ENCODE measurements around the gene MTA1.

MTA1 gene

GRCh38 chr14:105442125-105442524, 22.5 kb downstream of the MTA1 start:
- no peak for TF ChIP-seq GATA1 (IDR thresholded peaks at IDR 0.05; ENCODE audit: low read depth, low read length)
- no peak for TF ChIP-seq POLR2A (IDR thresholded peaks at IDR 0.05; ENCODE audit: low read length)
- no peak for DNase-seq

DNA sequence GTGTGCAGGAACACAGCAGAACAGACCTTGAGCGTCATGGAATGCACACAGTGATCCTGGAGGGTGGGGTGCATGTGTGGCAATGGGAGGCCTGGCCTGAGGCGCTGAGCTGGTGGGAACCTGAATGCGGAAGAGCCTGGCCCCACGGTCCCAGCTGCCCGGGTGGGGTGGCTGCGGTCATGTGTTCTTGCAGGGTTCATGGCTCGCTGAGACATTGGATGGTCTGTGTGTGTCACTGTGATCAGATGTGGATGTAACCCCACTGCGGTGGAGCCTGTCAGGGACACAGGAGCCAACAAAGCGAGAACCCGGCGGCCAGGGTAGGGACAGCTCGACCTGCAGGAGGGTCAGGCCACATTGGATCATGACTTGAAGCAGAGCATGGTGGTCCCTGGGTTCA, 23.2 kb downstream of the MTA1 start:
- TF ChIP-seq GATA1 (IDR thresholded peaks at IDR 0.05; ENCODE audit: low read depth, low read length) = no peak
- no peak for TF ChIP-seq POLR2A (IDR thresholded peaks at IDR 0.05; ENCODE audit: low read length)
- DNase-seq = no peak

DNA sequence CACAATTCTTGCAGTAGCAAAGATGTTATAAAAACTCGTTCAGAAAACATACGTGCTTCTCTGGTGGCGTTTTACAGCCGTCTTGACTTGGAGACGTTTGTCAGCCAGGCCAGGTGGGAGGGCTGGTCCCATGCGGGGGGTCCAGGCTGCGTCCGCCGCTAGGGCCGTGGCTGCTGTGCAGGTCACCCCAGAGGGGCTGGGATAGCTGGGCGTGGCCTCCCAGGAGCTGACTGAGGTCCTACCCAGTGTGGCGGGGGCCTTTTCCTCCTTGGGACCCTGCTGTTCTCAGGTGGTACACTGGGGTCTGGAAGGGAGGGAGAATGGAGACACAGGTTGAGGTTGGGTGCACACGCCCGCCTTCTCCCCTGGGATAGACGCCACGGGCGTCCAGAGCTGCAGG, 25.2 kb downstream of the MTA1 start:
- DNase-seq = no peak
- TF ChIP-seq GATA1 (IDR thresholded peaks at IDR 0.05; ENCODE audit: low read depth, low read length) (no peak), POLR2A (IDR thresholded peaks at IDR 0.05; ENCODE audit: low read length) (no peak)

DNA sequence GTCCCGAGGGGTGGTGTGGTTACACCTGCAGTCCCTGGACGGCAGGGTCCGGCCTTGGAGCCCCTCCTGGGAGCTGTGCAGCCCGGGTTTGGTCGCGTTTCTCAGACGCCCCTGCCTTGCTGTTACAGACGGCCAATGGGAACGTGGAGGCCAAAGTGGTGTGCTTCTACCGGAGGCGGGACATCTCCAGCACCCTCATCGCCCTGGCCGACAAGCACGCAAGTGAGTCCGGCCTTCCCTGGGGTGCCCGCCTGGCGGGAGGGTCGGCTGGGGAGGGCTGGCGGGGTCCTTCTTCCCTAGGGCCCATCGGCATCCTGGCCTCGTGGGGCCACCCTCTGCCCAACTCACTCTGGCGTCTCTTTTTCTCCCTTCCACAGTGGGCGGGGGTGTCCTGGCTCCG, 25.7 kb downstream of the MTA1 start:
- no peak for DNase-seq
- no peak for TF ChIP-seq POLR2A (IDR thresholded peaks at IDR 0.05; ENCODE audit: low read length)
- no peak for TF ChIP-seq GATA1 (IDR thresholded peaks at IDR 0.05; ENCODE audit: low read depth, low read length)

GRCh38 chr14:105445901-105446845, 26.5 kb downstream of the MTA1 start:
- no peak for DNase-seq
- TF ChIP-seq POLR2A (IDR thresholded peaks at IDR 0.05; ENCODE audit: low read length) (no peak), GATA1 (IDR thresholded peaks at IDR 0.05; ENCODE audit: low read depth, low read length) (no peak)

- TF ChIP-seq POLR2A (IDR thresholded peaks at IDR 0.05; ENCODE audit: low read length) (no peak), GATA1 (IDR thresholded peaks at IDR 0.05; ENCODE audit: low read depth, low read length) (no peak)
- no peak for DNase-seq
Measured at GRCh38 chr14:105446971-105447370, 27.3 kb downstream of the MTA1 start.

DNA sequence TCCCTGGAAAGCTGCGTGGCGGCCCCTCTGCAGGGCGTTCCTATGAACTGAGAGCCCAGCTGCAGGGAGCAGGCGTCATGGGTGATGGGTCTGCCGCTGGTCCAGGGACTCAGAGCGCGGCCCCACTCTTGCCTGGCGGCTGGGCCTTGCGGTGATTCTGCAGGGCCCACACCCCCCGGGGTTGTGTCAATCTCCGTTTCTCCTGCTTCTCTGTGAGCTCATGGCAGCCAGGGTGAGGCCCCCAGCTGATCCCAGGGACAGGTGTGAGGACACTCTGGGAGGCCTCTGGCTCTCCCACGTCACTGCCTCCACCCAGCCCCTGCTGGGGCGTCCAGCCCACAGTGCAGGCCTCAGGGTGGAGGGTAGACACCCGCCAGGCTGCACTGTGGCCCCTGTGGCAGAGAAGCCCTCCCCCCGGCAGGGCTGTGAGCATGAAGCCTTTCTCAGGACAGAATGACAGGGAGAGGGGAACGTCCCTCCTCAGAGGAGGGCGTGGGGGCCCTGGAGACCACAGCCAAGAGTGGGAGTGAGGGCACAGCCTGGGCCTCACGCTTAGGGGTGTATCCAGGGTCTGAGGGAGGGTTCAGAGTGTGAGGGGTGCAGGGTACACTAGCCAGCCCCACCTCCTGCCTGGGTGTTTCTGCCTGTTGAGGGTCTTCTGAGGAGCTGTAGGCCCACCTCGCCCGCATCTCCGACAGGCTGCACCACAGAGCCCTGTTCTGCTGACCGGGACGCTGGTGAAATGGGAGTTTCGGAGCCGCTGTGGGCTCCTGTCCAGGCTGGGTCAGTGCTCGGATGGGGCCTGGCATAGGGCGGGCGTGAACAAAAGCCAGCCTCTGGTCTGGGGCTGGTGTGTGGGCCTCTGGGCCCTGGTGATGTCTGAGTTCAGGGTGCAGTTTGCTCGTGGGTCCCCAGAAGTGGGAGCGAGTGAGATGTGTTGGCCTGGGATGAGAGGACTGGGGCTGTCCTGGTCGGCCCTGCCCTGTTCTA, 28.3 kb downstream of the MTA1 start:
- DNase-seq = no peak
- TF ChIP-seq GATA1 (IDR thresholded peaks at IDR 0.05; ENCODE audit: low read depth, low read length) (no peak), POLR2A (IDR thresholded peaks at IDR 0.05; ENCODE audit: low read length) (no peak)

GRCh38 chr14:105448706-105449111, 29.1 kb downstream of the MTA1 start:
- TF ChIP-seq GATA1 (IDR thresholded peaks at IDR 0.05; ENCODE audit: low read depth, low read length) = no peak
- TF ChIP-seq POLR2A (IDR thresholded peaks at IDR 0.05; ENCODE audit: low read length) = no peak
- peak; percentile 73 to 78 for DNase-seq

DNA sequence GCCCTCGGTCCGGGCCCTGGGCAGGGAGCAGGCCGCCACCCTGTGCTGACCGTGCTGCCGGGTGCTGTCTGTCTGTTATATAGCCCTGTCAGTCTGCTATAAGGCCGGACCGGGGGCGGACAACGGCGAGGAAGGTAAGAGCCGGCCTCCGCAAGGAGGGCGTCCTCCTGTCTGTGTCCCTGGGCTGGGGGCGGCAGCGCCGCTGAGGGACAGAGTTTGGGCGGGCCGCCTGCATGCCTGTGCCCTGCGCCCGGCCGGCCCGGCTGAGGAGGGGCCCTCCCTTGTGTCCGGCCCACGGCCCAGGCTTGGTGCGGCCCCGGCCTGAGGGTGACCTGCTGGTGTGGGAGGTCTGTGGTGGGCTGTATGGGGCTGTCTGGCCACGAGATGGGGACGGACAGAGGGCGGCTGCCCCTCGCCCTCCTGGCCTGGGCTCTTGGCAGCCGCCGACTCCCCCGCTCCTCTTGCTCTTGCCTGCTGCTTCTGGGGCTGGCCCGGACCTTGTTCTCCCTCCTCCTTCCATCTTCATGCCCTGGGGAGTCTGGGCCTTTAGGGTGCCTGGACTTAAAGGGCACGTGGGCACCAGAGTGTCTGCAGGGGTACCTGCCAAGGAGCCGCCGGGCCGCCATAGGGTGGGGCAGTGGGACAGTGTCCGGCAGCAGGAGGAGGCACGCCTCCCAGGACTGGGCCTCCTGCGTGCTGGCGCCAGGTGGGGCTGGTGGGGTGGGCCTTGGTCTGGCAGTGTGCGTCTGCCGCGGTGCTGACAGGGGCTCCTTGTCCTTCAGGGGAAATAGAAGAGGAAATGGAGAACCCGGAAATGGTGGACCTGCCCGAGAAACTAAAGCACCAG, 29.9 kb downstream of the MTA1 start:
- TF ChIP-seq POLR2A (IDR thresholded peaks at IDR 0.05; ENCODE audit: low read length) = no peak
- TF ChIP-seq GATA1 (IDR thresholded peaks at IDR 0.05; ENCODE audit: low read depth, low read length) = no peak
- no peak for DNase-seq

DNA sequence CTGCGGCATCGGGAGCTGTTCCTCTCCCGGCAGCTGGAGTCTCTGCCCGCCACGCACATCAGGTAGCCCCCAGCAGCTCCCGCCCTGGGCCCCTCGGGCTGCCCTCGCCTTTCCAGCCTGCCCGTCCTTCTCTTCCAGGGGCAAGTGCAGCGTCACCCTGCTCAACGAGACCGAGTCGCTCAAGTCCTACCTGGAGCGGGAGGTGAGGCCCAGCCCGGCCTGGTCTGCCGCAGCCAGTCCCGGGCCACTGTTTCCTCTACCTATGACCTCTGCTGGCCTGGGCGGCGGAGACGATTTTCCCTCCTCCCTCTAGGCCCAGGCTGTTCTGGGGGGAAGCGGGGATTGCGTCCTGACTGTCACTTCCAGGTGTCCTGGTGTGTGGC, 30.5 kb downstream of the MTA1 start:
- no peak for DNase-seq
- TF ChIP-seq POLR2A (IDR thresholded peaks at IDR 0.05; ENCODE audit: low read length) = no peak
- TF ChIP-seq GATA1 (IDR thresholded peaks at IDR 0.05; ENCODE audit: low read depth, low read length) = no peak

DNA sequence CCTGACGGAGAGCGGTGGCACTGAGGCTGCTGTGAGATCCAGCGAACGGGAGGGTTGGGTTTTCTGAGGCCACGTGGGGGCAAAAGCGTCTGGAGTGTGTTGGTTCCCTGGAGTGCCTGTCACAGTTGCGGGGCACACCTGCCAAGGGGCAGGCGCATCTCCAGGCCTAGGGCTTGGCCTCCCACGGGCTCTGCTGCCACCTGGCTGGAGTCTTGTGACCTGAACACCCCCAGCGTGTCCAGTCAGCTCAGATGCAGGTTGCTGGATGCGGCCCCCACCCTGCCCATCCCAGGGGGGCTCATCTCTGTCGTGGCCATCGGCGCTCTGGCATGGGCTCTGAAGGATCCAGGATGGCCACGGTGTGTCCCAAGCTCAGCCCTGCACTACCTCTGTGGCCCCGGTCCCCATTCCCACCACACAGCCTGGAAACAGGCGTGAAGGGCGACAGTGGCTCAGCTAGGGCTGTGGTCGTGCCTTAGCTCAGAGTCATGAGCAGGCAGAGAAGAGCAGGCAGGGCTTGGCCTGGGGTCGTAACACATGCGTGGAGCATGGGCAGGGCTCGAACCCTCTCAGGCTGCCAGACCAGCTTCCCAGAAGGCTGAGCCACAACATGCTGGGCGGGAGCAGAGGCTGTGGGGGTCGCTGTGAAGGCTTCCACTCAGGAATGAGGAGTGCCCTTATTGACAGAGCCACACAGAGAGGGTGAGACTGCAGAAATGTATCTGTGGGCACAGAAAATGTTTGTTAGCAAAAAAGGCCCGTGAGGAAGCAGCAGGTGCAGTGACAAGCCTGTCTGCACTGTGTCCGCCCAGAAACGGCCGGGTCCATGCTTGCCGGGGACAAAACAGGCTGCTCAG, 31.5 kb downstream of the MTA1 start:
- no peak for TF ChIP-seq GATA1 (IDR thresholded peaks at IDR 0.05; ENCODE audit: low read depth, low read length)
- no peak for TF ChIP-seq POLR2A (IDR thresholded peaks at IDR 0.05; ENCODE audit: low read length)
- DNase-seq = no peak

DNA sequence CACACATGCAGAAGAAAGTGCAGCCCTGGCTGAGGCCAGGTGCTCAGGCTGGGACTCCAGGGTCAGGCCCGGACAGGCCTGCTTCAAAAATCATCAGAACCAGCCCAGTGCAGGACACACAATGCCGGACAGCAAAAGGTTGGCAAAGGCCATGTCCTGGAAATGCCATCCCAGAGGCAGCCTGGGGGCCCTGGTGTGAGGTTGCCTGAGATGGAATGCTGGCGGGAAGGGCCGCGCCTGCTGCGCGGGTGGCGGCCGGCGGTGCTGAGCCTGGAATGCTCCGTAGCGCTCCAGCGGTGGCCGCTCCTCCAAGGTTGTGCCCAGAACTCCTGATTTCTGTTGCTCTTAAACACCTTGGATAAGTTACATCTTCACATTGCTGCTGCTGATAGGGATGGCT, 33.3 kb downstream of the MTA1 start:
- no peak for TF ChIP-seq GATA1 (IDR thresholded peaks at IDR 0.05; ENCODE audit: low read depth, low read length)
- no peak for TF ChIP-seq POLR2A (IDR thresholded peaks at IDR 0.05; ENCODE audit: low read length)
- no peak for DNase-seq
